MM.1S (cell line): ENCODE results near the gene MED13.

Experiments used
- DNase-seq: peaks from one replicate; pipeline ENCODE4 v3.0.0-alpha.2; 2015
- H2AFZ ChIP-seq: fragments of 300-600 bp; sonication (generic); 2 replicates; pipeline ENCODE4 v1.6.0; 2016; ENCODE audit warnings: antibody characterized with exemption, low read length
- H3F3A ChIP-seq: fragments of 300-600 bp; sonication (generic); 2 replicates; pipeline ENCODE4 v1.6.1; 2016; ENCODE audit warnings: mild to moderate bottlenecking, antibody characterized with exemption, low read length, moderate library complexity, mixed read lengths; ENCODE audit not compliant: insufficient read depth
- H3K27ac ChIP-seq: fragments of 300-600 bp; sonication (generic); 2 replicates; pipeline ENCODE4 v1.5.1; 2016; ENCODE audit warnings: mild to moderate bottlenecking, low read length
- H3K27me3 ChIP-seq: fragments of 300-600 bp; sonication (generic); replicated peaks from 2 replicates; pipeline ENCODE4 v1.6.0; 2016; ENCODE audit warnings: low read length; ENCODE audit not compliant: insufficient read depth
- H3K36me3 ChIP-seq: fragments of 300-600 bp; sonication (generic); replicated peaks from 2 replicates; pipeline ENCODE4 v1.6.1; 2016; ENCODE audit warnings: mild to moderate bottlenecking, low read length, mixed read lengths; ENCODE audit not compliant: insufficient read depth
- H3K4me1 ChIP-seq: fragments of 300-600 bp; sonication (generic); 2 replicates; pipeline ENCODE4 v1.6.1; 2016; ENCODE audit warnings: low read length, mixed read lengths
- H3K4me2 ChIP-seq: fragments of 300-600 bp; sonication (generic); 2 replicates; pipeline ENCODE4 v1.6.0; 2016; ENCODE audit warnings: low read depth, low read length
- H3K4me3 ChIP-seq: fragments of 300-600 bp; sonication (generic); 2 replicates; pipeline ENCODE4 v1.5.1; 2016; ENCODE audit warnings: low read length, mixed read lengths
- H3K79me2 ChIP-seq: fragments of 300-600 bp; sonication (generic); 2 replicates; pipeline ENCODE4 v1.6.1; 2016; ENCODE audit warnings: mixed run types, low read length, mixed read lengths
- H3K9ac ChIP-seq: fragments of 300-600 bp; sonication (generic); 2 replicates; pipeline ENCODE4 v1.6.1; 2016; ENCODE audit warnings: low read length, mixed read lengths
- H3K9me2 ChIP-seq: fragments of 300-600 bp; sonication (generic); replicated peaks from 2 replicates; pipeline ENCODE4 v1.6.1; 2016; ENCODE audit warnings: mild to moderate bottlenecking, low read length, mixed read lengths; ENCODE audit not compliant: insufficient read depth
- H3K9me3 ChIP-seq: fragments of 300-600 bp; sonication (generic); replicated peaks from 2 replicates; pipeline ENCODE4 v1.6.1; 2016; ENCODE audit warnings: mild to moderate bottlenecking, low read length, mixed read lengths; ENCODE audit not compliant: insufficient read depth
- H4K20me1 ChIP-seq: fragments of 300-600 bp; sonication (generic); 2 replicates; pipeline ENCODE4 v1.6.1; 2016; ENCODE audit warnings: mild to moderate bottlenecking, low read length, moderate library complexity, mixed read lengths; ENCODE audit not compliant: insufficient read depth
- CTCF ChIP-seq: fragments of 300-600 bp; sonication (generic); IDR thresholded peaks from 2 replicates; pipeline ENCODE4 v1.5.1; 2016; ENCODE audit warnings: antibody characterized with exemption, low read length, mixed read lengths
- EZH2 ChIP-seq: fragments of 300-600 bp; sonication (generic); optimal IDR thresholded peaks from 2 replicates; pipeline ENCODE3; 2017; ENCODE audit warnings: low read depth, mild to moderate bottlenecking, antibody characterized with exemption, low read length, mixed read lengths
- EZH2phosphoT487 ChIP-seq: fragments of 300-600 bp; sonication (generic); IDR thresholded peaks from 2 replicates; pipeline ENCODE4 v1.6.1; 2018; ENCODE audit warnings: antibody characterized with exemption, low read length

The MED13 gene

DNA sequence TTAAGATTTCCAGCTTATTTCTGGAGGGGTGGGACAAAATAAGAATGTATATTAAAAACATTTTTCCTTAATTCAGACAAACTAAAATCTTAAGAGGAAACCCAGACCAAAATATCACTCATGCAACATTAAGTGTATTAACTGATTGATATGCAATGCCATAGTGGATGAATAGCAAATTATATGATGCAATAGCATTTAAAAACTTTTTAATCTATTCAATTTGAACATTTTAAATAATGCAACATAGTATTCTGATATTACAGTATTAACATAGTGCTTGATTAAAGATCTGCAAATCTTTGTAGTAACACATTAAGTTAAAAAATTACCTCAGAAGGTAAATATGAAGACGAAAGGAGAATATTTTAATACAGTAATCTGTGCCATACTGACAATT lies 122.0 kb downstream of the MED13 start:
- H3K9ac ChIP-seq, result no peak overlapping the region
- H3K4me2 ChIP-seq, result no peak overlapping the region
- H3K9me2 ChIP-seq, result no peaks in the 10 kb centered on the region
- H3K4me3 ChIP-seq, result no peak overlapping the region
- H3K27ac ChIP-seq, result no peak overlapping the region
- H2AFZ ChIP-seq, result no peak overlapping the region
- H3K36me3 ChIP-seq, result peaks cover 2% of the 10 kb centered on the region; the same call in 1 of the 2 replicates
- no peaks in the 10 kb centered on the region for H3K4me1 ChIP-seq
- no peaks in the 10 kb centered on the region for H3K79me2 ChIP-seq
- H3K27me3 ChIP-seq, result no peaks in the 10 kb centered on the region
- H3K9me3 ChIP-seq, result no peaks in the 10 kb centered on the region
- no peak for DNase-seq
- TF ChIP-seq EZH2phosphoT487, result no peak
- TF ChIP-seq EZH2, result no peak
- no peak for TF ChIP-seq CTCF
- H4K20me1 ChIP-seq, result no peaks in the 10 kb centered on the region
- no peaks in the 10 kb centered on the region for H3F3A ChIP-seq

DNA sequence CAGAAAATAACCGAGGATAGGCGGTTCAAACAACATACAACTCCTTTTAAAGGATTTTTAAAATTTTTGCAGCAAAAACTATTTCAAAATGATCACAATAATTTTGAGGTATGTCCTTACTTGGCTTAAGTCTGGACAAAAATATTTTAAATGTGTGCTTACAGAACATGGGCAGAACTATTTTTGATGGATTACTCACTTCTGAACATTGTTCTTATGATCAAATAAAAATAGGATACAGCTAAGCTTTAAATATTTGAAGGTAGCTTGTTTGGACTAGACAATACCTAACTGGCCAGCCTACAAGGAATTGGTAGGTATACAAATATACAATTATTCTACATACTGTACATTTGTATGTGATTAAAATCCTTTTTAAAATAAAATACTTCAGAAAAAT lies 123.0 kb downstream of the MED13 start:
- no peaks in the 10 kb centered on the region for H3K4me1 ChIP-seq
- H3K4me3 ChIP-seq, result no peak overlapping the region
- peaks cover 2% of the 10 kb centered on the region; the same call in 1 of the 2 replicates for H3K36me3 ChIP-seq
- no peaks in the 10 kb centered on the region for H3K9me3 ChIP-seq
- no peaks in the 10 kb centered on the region for H3K9me2 ChIP-seq
- H3K27ac ChIP-seq, result no peak overlapping the region
- H2AFZ ChIP-seq, result no peak overlapping the region
- DNase-seq, result no peak
- no peaks in the 10 kb centered on the region for H4K20me1 ChIP-seq
- H3K9ac ChIP-seq, result no peak overlapping the region
- H3K27me3 ChIP-seq, result no peaks in the 10 kb centered on the region
- H3K4me2 ChIP-seq, result no peak overlapping the region
- no peak for TF ChIP-seq EZH2
- TF ChIP-seq EZH2phosphoT487, result no peak
- no peak for TF ChIP-seq CTCF
- no peaks in the 10 kb centered on the region for H3F3A ChIP-seq
- no peaks in the 10 kb centered on the region for H3K79me2 ChIP-seq

- Histone ChIP-seq H3K4me2 (peak overlapping the region; percentile 96), H3K27me3 (no peaks in the 10 kb centered on the region), H3K36me3 (no peaks in the 10 kb centered on the region; the same call in 1 of the 2 replicates), H3K9ac (peak overlapping the region; percentile 88; the same call in 1 of the 2 replicates), H2AFZ (peak overlapping the region; percentile 68), H3K9me3 (no peaks in the 10 kb centered on the region), H3K4me3 (peak overlapping the region; percentile 89), H3K4me1 (peaks cover 9% of the 10 kb centered on the region), H4K20me1 (no peaks in the 10 kb centered on the region), H3K9me2 (no peaks in the 10 kb centered on the region), H3K79me2 (peaks cover 14% of the 10 kb centered on the region), H3F3A (peaks cover 11% of the 10 kb centered on the region), H3K27ac (no peak overlapping the region)
- no peak for DNase-seq
- no peak for TF ChIP-seq EZH2phosphoT487
- TF ChIP-seq CTCF, result no peak
- no peak for TF ChIP-seq EZH2
Measured at GRCh38 chr17:61928101-61928436, 137.0 kb downstream of the MED13 start.
